ENCODE data around the gene TCF25. TPM values are rescaled to one million over a fixed set of nuclear protein-coding genes. Genes with fewer than 3 reads are reported as not detected.

Gene TCF25
- total and polyA plus RNA-seq, 4 experiments from 2014 or later, result 86.4 to 308 (median 195) TPM

DNA sequence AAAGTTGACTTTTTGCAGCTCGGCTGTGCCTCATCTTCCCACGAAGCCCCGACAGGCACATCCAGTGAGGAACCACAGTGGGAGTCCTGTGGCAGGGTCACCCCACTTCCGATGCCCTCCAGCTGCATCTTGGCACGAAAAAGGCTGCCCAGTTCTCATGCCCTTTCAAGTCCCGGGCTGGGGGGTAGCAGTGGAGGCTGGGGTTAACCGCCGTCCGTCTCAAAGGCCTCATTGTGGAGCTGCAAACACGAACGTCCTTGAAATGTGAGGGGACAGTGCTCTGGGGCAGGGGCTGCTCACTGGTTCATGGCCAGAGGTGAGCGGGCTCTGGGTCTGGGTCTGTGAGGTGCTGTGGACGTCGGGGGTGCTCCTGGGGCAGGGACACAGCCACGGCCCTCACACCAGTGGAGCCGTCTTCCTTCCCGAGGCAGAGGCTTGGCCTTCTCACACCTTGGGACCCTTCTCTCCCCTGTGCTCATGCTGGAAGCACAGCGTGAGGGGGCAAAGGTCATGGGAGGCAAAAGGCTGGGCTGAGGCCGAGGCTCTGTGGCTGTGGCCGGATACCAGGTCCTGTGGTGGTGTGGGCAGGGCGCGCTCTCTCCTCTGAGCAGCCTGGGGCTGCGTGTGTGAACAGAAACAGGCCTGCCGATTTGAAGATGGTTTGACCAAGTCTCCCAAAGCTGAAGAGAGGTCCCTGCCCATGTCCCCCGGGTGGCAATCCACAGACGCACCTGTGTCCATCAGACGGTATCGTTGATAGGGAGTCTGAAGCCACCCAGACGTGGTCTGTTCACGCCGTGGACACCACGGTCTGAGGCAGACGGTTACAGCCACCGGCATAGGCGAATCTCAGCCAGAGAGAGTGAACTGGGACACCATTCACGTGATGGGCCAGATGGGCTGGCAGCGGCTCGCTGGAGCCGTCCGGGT is 42.2 kb downstream of the TCF25 start:
- no peaks in the 10 kb centered on the region for H3K9me3 ChIP-seq (ENCODE audit: control insufficient read depth in 1 of 2, low read length in 2 of 2)
- H3K4me1 ChIP-seq (ENCODE audit: insufficient read depth, low read length), result peaks cover 30% of the 10 kb centered on the region
- H3K27ac ChIP-seq (ENCODE audit: low read depth, low read length), result no peak overlapping the region
- peaks cover 18 to 47% (median 26%) of the 10 kb centered on the region in 4 donors for H3K4me1 Mint-ChIP-seq
- peaks cover 4% of the 10 kb centered on the region for H3K36me3 ChIP-seq (ENCODE audit: insufficient read depth, low read length)
- no peak overlapping the region for H3K4me3 Mint-ChIP-seq
- ChIA-PET CTCF (ENCODE audit: partially characterized antibody) (no interaction called here), POLR2A (ENCODE audit: partially characterized antibody) (interaction anchor here (0.8 to 1.2 kb wide), 2 partner anchors 42 to 193 kb away, joined by 3 to 4 read pairs; partner anchors contain the start of gene TCF25)
- H3K9me3 Mint-ChIP-seq, result no peaks in the 10 kb centered on the region
- H3K4me3 ChIP-seq (ENCODE audit: low read length in 2 of 2), result no peak overlapping the region
- H3K27me3 Mint-ChIP-seq, result no peaks in the 10 kb centered on the region
- peaks cover 3 to 7% of the 10 kb centered on the region in 2 donors for H3K36me3 Mint-ChIP-seq
- H3K27me3 ChIP-seq (ENCODE audit: insufficient read depth, low read length), result no peaks in the 10 kb centered on the region
- peak in 1 of 5 donors; percentile 28 for DNase-seq
- intact Hi-C loops (cut with micrococcal nuclease), result no loop called here
- H3K27ac Mint-ChIP-seq, result peak overlapping the region in 1 of 7 donors; percentile 7

DNA sequence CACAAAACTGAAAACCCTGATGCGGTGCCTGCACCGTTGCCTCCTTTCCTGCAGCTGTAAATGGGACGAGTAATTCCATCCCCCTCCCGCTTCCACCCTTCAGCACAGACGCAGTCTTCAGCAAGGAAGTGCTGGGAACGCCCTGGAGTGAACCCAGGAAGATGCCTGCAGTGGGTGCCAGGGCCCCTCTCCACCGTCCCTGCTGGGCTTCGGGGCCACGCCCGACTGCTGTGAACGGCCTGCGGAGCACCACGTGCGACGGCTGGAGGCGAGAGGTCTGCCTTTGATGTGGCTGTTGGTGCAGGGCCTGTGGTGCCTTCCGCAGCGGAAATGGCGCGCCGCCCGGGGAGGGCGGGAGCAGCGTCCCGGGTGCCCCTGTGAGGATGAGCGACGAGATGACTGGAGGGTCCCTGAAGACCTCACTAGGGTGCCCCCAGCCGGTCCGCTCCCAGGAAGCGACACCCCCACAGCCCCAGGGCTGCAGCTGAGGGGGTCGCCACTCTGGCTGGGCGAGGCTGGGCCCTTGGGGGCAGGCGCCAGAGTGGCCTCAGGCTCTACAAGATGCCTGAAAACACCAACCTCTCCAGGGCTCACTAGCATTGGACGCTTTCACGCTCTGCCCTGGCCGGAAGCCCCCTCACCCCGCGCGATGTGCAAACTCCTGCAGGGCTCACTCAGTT is 44.5 kb downstream of the TCF25 start:
- Mint-ChIP-seq H3K36me3 (peaks cover 0 to 2% of the 10 kb centered on the region in 2 donors), H3K4me1 (peaks cover 26 to 61% (median 41%) of the 10 kb centered on the region in 4 donors), H3K4me3 (peak overlapping the region; percentile 64 to 80 (median 75)), H3K27ac (peak overlapping the region in 4 of 7 donors; percentile 65 to 81 (median 74)), H3K27me3 (peaks cover 0 to 9% of the 10 kb centered on the region in 2 donors), H3K9me3 (no peaks in the 10 kb centered on the region)
- Histone ChIP-seq H3K9me3 (ENCODE audit: control insufficient read depth in 1 of 2, low read length in 2 of 2) (no peaks in the 10 kb centered on the region), H3K27me3 (ENCODE audit: insufficient read depth, low read length) (peaks cover 3% of the 10 kb centered on the region), H3K4me3 (ENCODE audit: low read length in 2 of 2) (peak overlapping the region; percentile 23 to 52), H3K27ac (ENCODE audit: low read depth, low read length) (no peak overlapping the region), H3K4me1 (ENCODE audit: insufficient read depth, low read length) (peaks cover 52% of the 10 kb centered on the region), H3K36me3 (ENCODE audit: insufficient read depth, low read length) (no peaks in the 10 kb centered on the region)
- ChIA-PET CTCF (ENCODE audit: partially characterized antibody) (interaction anchor here (1.4 to 1.6 kb wide), 2 partner anchors 8 to 218 kb away, joined by 5 to 7 read pairs; no protein-coding TSS in a partner anchor), POLR2A (ENCODE audit: partially characterized antibody) (interaction anchor here (0.6 to 1.3 kb wide), 3 partner anchors 8 to 194 kb away, joined by 3 to 7 read pairs (median 4); partner anchors contain the start of gene TCF25)
- peak; percentile 82 to 89 (median 83) for DNase-seq
- intact Hi-C loops (cut with micrococcal nuclease), result loop anchor here (1.0 kb wide), 1 partner anchor 44 kb away; no protein-coding TSS in a partner anchor

DNA sequence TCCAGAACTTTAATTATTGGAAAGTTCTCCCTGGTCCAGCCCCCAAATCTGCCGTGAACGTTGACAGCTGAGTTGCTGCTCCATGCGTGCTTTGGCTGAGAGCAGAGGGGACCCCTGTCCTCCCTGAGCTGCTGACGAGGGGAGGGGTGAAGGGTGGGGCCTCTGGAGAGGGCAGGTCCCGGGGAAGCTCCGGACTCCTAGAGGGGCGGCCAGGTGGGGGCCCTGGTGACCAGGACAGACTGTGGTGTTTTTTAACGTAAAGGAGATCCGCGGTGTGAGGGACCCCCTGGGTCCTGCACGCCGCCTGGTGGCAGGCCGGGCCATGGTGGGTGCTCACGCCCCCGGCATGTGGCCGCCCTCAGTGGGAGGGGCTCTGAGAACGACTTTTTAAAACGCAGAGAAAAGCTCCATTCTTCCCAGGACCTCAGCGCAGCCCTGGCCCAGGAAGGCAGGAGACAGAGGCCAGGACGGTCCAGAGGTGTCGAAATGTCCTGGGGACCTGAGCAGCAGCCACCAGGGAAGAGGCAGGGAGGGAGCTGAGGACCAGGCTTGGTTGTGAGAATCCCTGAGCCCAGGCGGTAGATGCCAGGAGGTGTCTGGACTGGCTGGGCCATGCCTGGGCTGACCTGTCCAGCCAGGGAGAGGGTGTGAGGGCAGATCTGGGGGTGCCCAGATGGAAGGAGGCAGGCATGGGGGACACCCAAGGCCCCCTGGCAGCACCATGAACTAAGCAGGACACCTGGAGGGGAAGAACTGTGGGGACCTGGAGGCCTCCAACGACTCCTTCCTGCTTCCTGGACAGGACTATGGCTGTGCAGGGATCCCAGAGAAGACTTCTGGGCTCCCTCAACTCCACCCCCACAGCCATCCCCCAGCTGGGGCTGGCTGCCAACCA is 45.3 kb downstream of the TCF25 start, which contains the start of gene MC1R:
TSS of gene MC1R (plus strand) at position 410 of the 895 bp plus-strand sequence. CDS start at position 807, 397 bp downstream.
- Mint-ChIP-seq H3K4me1 (peaks cover 26 to 56% (median 41%) of the 10 kb centered on the region in 4 donors), H3K4me3 (peak within 1 kb of the TSS; percentile 64 to 80 (median 75)), H3K36me3 (no peaks in the 10 kb centered on the region), H3K27me3 (peaks cover 0 to 9% of the 10 kb centered on the region in 2 donors), H3K9me3 (no peaks in the 10 kb centered on the region), H3K27ac (peak within 1 kb of the TSS in 4 of 7 donors; percentile 65 to 81 (median 74))
- peaks cover 57% of the 10 kb centered on the region for H3K4me1 ChIP-seq (ENCODE audit: insufficient read depth, low read length)
- peak in 1 of 5 donors; percentile 57 for DNase-seq
- ChIA-PET POLR2A (ENCODE audit: partially characterized antibody) (interaction anchor here (0.6 to 1.3 kb wide), 6 partner anchors 9 to 195 kb away, joined by 3 to 7 read pairs (median 4); partner anchors contain the start of genes DEF8 and TCF25), CTCF (ENCODE audit: partially characterized antibody) (interaction anchor here (1.1 to 1.6 kb wide), 3 partner anchors 9 to 219 kb away, joined by 5 to 7 read pairs (median 6); no protein-coding TSS in a partner anchor)
- H3K4me3 ChIP-seq (ENCODE audit: low read length in 2 of 2), result peak within 1 kb of the TSS; percentile 23 to 52
- no peaks in the 10 kb centered on the region for H3K36me3 ChIP-seq (ENCODE audit: insufficient read depth, low read length)
- intact Hi-C loops (cut with micrococcal nuclease), result loop anchor here (1.0 kb wide), 1 partner anchor 44 kb away; no protein-coding TSS in a partner anchor
- H3K27me3 ChIP-seq (ENCODE audit: insufficient read depth, low read length), result peaks cover 4% of the 10 kb centered on the region
- H3K27ac ChIP-seq (ENCODE audit: low read depth, low read length), result no peak within 1 kb of the TSS
- H3K9me3 ChIP-seq (ENCODE audit: control insufficient read depth in 1 of 2, low read length in 2 of 2), result no peaks in the 10 kb centered on the region

DNA sequence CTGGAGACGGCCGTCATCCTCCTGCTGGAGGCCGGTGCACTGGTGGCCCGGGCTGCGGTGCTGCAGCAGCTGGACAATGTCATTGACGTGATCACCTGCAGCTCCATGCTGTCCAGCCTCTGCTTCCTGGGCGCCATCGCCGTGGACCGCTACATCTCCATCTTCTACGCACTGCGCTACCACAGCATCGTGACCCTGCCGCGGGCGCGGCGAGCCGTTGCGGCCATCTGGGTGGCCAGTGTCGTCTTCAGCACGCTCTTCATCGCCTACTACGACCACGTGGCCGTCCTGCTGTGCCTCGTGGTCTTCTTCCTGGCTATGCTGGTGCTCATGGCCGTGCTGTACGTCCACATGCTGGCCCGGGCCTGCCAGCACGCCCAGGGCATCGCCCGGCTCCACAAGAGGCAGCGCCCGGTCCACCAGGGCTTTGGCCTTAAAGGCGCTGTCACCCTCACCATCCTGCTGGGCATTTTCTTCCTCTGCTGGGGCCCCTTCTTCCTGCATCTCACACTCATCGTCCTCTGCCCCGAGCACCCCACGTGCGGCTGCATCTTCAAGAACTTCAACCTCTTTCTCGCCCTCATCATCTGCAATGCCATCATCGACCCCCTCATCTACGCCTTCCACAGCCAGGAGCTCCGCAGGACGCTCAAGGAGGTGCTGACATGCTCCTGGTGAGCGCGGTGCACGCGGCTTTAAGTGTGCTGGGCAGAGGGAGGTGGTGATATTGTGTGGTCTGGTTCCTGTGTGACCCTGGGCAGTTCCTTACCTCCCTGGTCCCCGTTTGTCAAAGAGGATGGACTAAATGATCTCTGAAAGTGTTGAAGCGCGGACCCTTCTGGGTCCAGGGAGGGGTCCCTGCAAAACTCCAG is 46.4 kb downstream of the TCF25 start:
- Mint-ChIP-seq H3K27me3 (peaks cover 0 to 13% of the 10 kb centered on the region in 2 donors), H3K4me3 (peak overlapping the region in 4 of 8 donors; percentile 7 to 69 (median 60)), H3K4me1 (peaks cover 23 to 52% (median 38%) of the 10 kb centered on the region in 4 donors), H3K9me3 (no peaks in the 10 kb centered on the region), H3K36me3 (no peaks in the 10 kb centered on the region), H3K27ac (peak overlapping the region in 4 of 7 donors; percentile 46 to 62 (median 52))
- Histone ChIP-seq H3K27me3 (ENCODE audit: insufficient read depth, low read length) (peaks cover 10% of the 10 kb centered on the region), H3K9me3 (ENCODE audit: control insufficient read depth in 1 of 2, low read length in 2 of 2) (no peaks in the 10 kb centered on the region), H3K4me1 (ENCODE audit: insufficient read depth, low read length) (peaks cover 67% of the 10 kb centered on the region), H3K36me3 (ENCODE audit: insufficient read depth, low read length) (no peaks in the 10 kb centered on the region), H3K27ac (ENCODE audit: low read depth, low read length) (no peak overlapping the region), H3K4me3 (ENCODE audit: low read length in 2 of 2) (no peak overlapping the region)
- DNase-seq, result peak in 1 of 5 donors; percentile 30
- ChIA-PET POLR2A (ENCODE audit: partially characterized antibody) (interaction anchor here (0.5 to 1.3 kb wide), 2 partner anchors 47 to 412 kb away, joined by 3 read pairs; partner anchors contain the start of genes SPG7 and TCF25), CTCF (ENCODE audit: partially characterized antibody) (interaction anchor here (1.1 to 1.6 kb wide), 2 partner anchors 10 to 12 kb away, joined by 6 to 7 read pairs; no protein-coding TSS in a partner anchor)
- intact Hi-C loops (cut with micrococcal nuclease), result no loop called here

DNA sequence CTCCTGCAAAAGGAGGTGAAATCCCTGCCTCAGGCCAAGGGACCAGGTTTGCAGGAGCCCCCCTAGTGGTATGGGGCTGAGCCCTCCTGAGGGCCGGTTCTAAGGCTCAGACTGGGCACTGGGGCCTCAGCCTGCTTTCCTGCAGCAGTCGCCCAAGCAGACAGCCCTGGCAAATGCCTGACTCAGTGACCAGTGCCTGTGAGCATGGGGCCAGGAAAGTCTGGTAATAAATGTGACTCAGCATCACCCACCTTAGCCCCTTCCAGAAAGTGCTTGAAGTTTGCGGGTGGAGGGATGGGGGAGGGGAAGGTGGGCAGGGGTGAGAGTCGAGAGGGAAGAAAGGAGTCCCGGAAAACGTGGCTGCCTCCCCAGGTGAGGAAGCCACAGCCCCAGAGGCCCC is 47.3 kb downstream of the TCF25 start:
- no peak overlapping the region for H3K27ac ChIP-seq (ENCODE audit: low read depth, low read length)
- peaks cover 0 to 2% (median 0%) of the 10 kb centered on the region in 8 donors for H3K9me3 Mint-ChIP-seq
- peak overlapping the region in 2 of 7 donors; percentile 36 to 42 for H3K27ac Mint-ChIP-seq
- no peak overlapping the region for H3K4me3 ChIP-seq (ENCODE audit: low read length in 2 of 2)
- no peaks in the 10 kb centered on the region for H3K36me3 Mint-ChIP-seq
- H3K4me1 ChIP-seq (ENCODE audit: insufficient read depth, low read length), result peaks cover 73% of the 10 kb centered on the region
- H3K9me3 ChIP-seq (ENCODE audit: control insufficient read depth in 1 of 2, low read length in 2 of 2), result no peaks in the 10 kb centered on the region
- peaks cover 0 to 13% of the 10 kb centered on the region in 2 donors for H3K27me3 Mint-ChIP-seq
- ChIA-PET POLR2A (ENCODE audit: partially characterized antibody) (interaction anchor here (1.3 kb wide), 1 partner anchor 48 kb away, joined by 3 read pairs; the partner anchor contains the start of gene TCF25), CTCF (ENCODE audit: partially characterized antibody) (no interaction called here)
- H3K27me3 ChIP-seq (ENCODE audit: insufficient read depth, low read length), result peaks cover 10% of the 10 kb centered on the region
- H3K4me3 Mint-ChIP-seq, result peak overlapping the region in 3 of 8 donors; percentile 21 to 68 (median 26)
- intact Hi-C loops (cut with micrococcal nuclease), result no loop called here
- peaks cover 23 to 56% (median 40%) of the 10 kb centered on the region in 4 donors for H3K4me1 Mint-ChIP-seq
- peak in 1 of 5 donors; percentile 19 for DNase-seq
- H3K36me3 ChIP-seq (ENCODE audit: insufficient read depth, low read length), result no peaks in the 10 kb centered on the region
